ENCODE data around the gene SYT6. TPM values are rescaled to one million over a fixed set of nuclear protein-coding genes. Genes with fewer than 3 reads are reported as not detected.

SYT6 gene
- total RNA-seq, 1 donor from 2014 or later, result not detected

- intact Hi-C loops (cut with micrococcal nuclease), result no loop called here
Measured at GRCh38 chr1:114150016-114150415, 3.7 kb downstream of the SYT6 start.

GRCh38 chr1:114149211-114149610, 4.5 kb downstream of the SYT6 start:
- no peak for DNase-seq (ENCODE audit: low spot score)
- H3K27me3 Mint-ChIP-seq (ENCODE audit: low read depth), result peaks cover 52% of the 10 kb centered on the region

More at GRCh38 chr1:114150016-114150415, 3.7 kb downstream of the SYT6 start:
- H3K27ac Mint-ChIP-seq, result no peak overlapping the region
- peaks cover 5% of the 10 kb centered on the region for H3K4me1 Mint-ChIP-seq (ENCODE audit: low read depth)
- DNase-seq (ENCODE audit: low spot score), result no peak
- H3K4me3 Mint-ChIP-seq (ENCODE audit: low read depth), result no peak overlapping the region
- no peaks in the 10 kb centered on the region for H3K9me3 Mint-ChIP-seq
- H3K27me3 Mint-ChIP-seq (ENCODE audit: low read depth), result peaks cover 58% of the 10 kb centered on the region
- no peaks in the 10 kb centered on the region for H3K36me3 Mint-ChIP-seq (ENCODE audit: low read depth)

GRCh38 chr1:114145504-114146151, 8.0 kb downstream of the SYT6 start:
- no peaks in the 10 kb centered on the region for H3K36me3 Mint-ChIP-seq (ENCODE audit: low read depth)
- peaks cover 37% of the 10 kb centered on the region for H3K27me3 Mint-ChIP-seq (ENCODE audit: low read depth)
- no peaks in the 10 kb centered on the region for H3K9me3 Mint-ChIP-seq

More at GRCh38 chr1:114149211-114149610, 4.5 kb downstream of the SYT6 start:
- intact Hi-C loops (cut with micrococcal nuclease), result no loop called here
- no peak overlapping the region for H3K27ac Mint-ChIP-seq
- no peak overlapping the region for H3K4me3 Mint-ChIP-seq (ENCODE audit: low read depth)
- H3K36me3 Mint-ChIP-seq (ENCODE audit: low read depth), result no peaks in the 10 kb centered on the region
- H3K9me3 Mint-ChIP-seq, result no peaks in the 10 kb centered on the region
- peaks cover 3% of the 10 kb centered on the region for H3K4me1 Mint-ChIP-seq (ENCODE audit: low read depth)

GRCh38 chr1:114144016-114144415, 9.7 kb downstream of the SYT6 start:
- Mint-ChIP-seq H3K9me3 (no peaks in the 10 kb centered on the region), H3K27ac (no peak overlapping the region), H3K27me3 (ENCODE audit: low read depth) (peaks cover 24% of the 10 kb centered on the region), H3K36me3 (ENCODE audit: low read depth) (no peaks in the 10 kb centered on the region), H3K4me1 (ENCODE audit: low read depth) (no peaks in the 10 kb centered on the region), H3K4me3 (ENCODE audit: low read depth) (no peak overlapping the region)
- DNase-seq (ENCODE audit: low spot score), result no peak
- intact Hi-C loops (cut with micrococcal nuclease), result no loop called here

More at GRCh38 chr1:114145504-114146151, 8.0 kb downstream of the SYT6 start:
- H3K27ac Mint-ChIP-seq, result no peak overlapping the region
- no peak for DNase-seq (ENCODE audit: low spot score)
- no peaks in the 10 kb centered on the region for H3K4me1 Mint-ChIP-seq (ENCODE audit: low read depth)
- intact Hi-C loops (cut with micrococcal nuclease), result no loop called here
- no peak overlapping the region for H3K4me3 Mint-ChIP-seq (ENCODE audit: low read depth)

- Mint-ChIP-seq H3K4me1 (ENCODE audit: low read depth) (no peaks in the 10 kb centered on the region), H3K4me3 (ENCODE audit: low read depth) (no peak overlapping the region), H3K36me3 (ENCODE audit: low read depth) (no peaks in the 10 kb centered on the region)
Measured at GRCh38 chr1:114139540-114139939, 14.1 kb downstream of the SYT6 start.

GRCh38 chr1:114137497-114137896, 16.2 kb downstream of the SYT6 start:
- Mint-ChIP-seq H3K27ac (no peak overlapping the region), H3K4me1 (ENCODE audit: low read depth) (no peaks in the 10 kb centered on the region), H3K36me3 (ENCODE audit: low read depth) (no peaks in the 10 kb centered on the region), H3K27me3 (ENCODE audit: low read depth) (peaks cover 9% of the 10 kb centered on the region), H3K4me3 (ENCODE audit: low read depth) (no peak overlapping the region), H3K9me3 (no peaks in the 10 kb centered on the region)
- DNase-seq (ENCODE audit: low spot score), result no peak
- intact Hi-C loops (cut with micrococcal nuclease), result no loop called here

More at GRCh38 chr1:114139540-114139939, 14.1 kb downstream of the SYT6 start:
- H3K9me3 Mint-ChIP-seq, result no peaks in the 10 kb centered on the region
- H3K27me3 Mint-ChIP-seq (ENCODE audit: low read depth), result peaks cover 9% of the 10 kb centered on the region
- no peak for DNase-seq (ENCODE audit: low spot score)
- no peak overlapping the region for H3K27ac Mint-ChIP-seq
- intact Hi-C loops (cut with micrococcal nuclease), result no loop called here

GRCh38 chr1:114135786-114136185, 17.9 kb downstream of the SYT6 start:
- H3K4me3 Mint-ChIP-seq (ENCODE audit: low read depth), result no peak overlapping the region
- no peaks in the 10 kb centered on the region for H3K9me3 Mint-ChIP-seq
- H3K36me3 Mint-ChIP-seq (ENCODE audit: low read depth), result no peaks in the 10 kb centered on the region
- H3K4me1 Mint-ChIP-seq (ENCODE audit: low read depth), result no peaks in the 10 kb centered on the region
- intact Hi-C loops (cut with micrococcal nuclease), result no loop called here
- H3K27me3 Mint-ChIP-seq (ENCODE audit: low read depth), result peaks cover 8% of the 10 kb centered on the region
- DNase-seq (ENCODE audit: low spot score), result no peak
- no peak overlapping the region for H3K27ac Mint-ChIP-seq

- DNase-seq (ENCODE audit: low spot score), result no peak
- intact Hi-C loops (cut with micrococcal nuclease), result no loop called here
- H3K4me1 Mint-ChIP-seq (ENCODE audit: low read depth), result peaks cover 1% of the 10 kb centered on the region
- no peak overlapping the region for H3K27ac Mint-ChIP-seq
- no peaks in the 10 kb centered on the region for H3K9me3 Mint-ChIP-seq
- peaks cover 14% of the 10 kb centered on the region for H3K27me3 Mint-ChIP-seq (ENCODE audit: low read depth)
- no peak overlapping the region for H3K4me3 Mint-ChIP-seq (ENCODE audit: low read depth)
- no peaks in the 10 kb centered on the region for H3K36me3 Mint-ChIP-seq (ENCODE audit: low read depth)
Measured at GRCh38 chr1:114134518-114134917, 19.2 kb downstream of the SYT6 start.

GRCh38 chr1:114133129-114133528, 20.5 kb downstream of the SYT6 start:
- H3K4me3 Mint-ChIP-seq (ENCODE audit: low read depth), result no peak overlapping the region
- no peak overlapping the region for H3K27ac Mint-ChIP-seq
- no peaks in the 10 kb centered on the region for H3K9me3 Mint-ChIP-seq
- H3K36me3 Mint-ChIP-seq (ENCODE audit: low read depth), result no peaks in the 10 kb centered on the region
- peaks cover 1% of the 10 kb centered on the region for H3K4me1 Mint-ChIP-seq (ENCODE audit: low read depth)
- intact Hi-C loops (cut with micrococcal nuclease), result no loop called here
- DNase-seq (ENCODE audit: low spot score), result no peak
- peaks cover 17% of the 10 kb centered on the region for H3K27me3 Mint-ChIP-seq (ENCODE audit: low read depth)

- peaks cover 1% of the 10 kb centered on the region for H3K4me1 Mint-ChIP-seq (ENCODE audit: low read depth)
- no peaks in the 10 kb centered on the region for H3K9me3 Mint-ChIP-seq
- no peak for DNase-seq (ENCODE audit: low spot score)
- no peak overlapping the region for H3K4me3 Mint-ChIP-seq (ENCODE audit: low read depth)
- H3K36me3 Mint-ChIP-seq (ENCODE audit: low read depth), result no peaks in the 10 kb centered on the region
- peaks cover 17% of the 10 kb centered on the region for H3K27me3 Mint-ChIP-seq (ENCODE audit: low read depth)
- intact Hi-C loops (cut with micrococcal nuclease), result no loop called here
- no peak overlapping the region for H3K27ac Mint-ChIP-seq
Measured at GRCh38 chr1:114131526-114132220, 22.0 kb downstream of the SYT6 start.

GRCh38 chr1:114130846-114131525, 22.7 kb downstream of the SYT6 start:
- Mint-ChIP-seq H3K4me3 (ENCODE audit: low read depth) (no peak overlapping the region), H3K36me3 (ENCODE audit: low read depth) (no peaks in the 10 kb centered on the region), H3K4me1 (ENCODE audit: low read depth) (peaks cover 1% of the 10 kb centered on the region), H3K27me3 (ENCODE audit: low read depth) (peaks cover 21% of the 10 kb centered on the region), H3K9me3 (no peaks in the 10 kb centered on the region), H3K27ac (no peak overlapping the region)
- no peak for DNase-seq (ENCODE audit: low spot score)
- intact Hi-C loops (cut with micrococcal nuclease), result no loop called here

- H3K36me3 Mint-ChIP-seq (ENCODE audit: low read depth), result no peaks in the 10 kb centered on the region
- H3K4me3 Mint-ChIP-seq (ENCODE audit: low read depth), result no peak overlapping the region
- H3K4me1 Mint-ChIP-seq (ENCODE audit: low read depth), result peaks cover 1% of the 10 kb centered on the region
- no peak for DNase-seq (ENCODE audit: low spot score)
- H3K9me3 Mint-ChIP-seq, result no peaks in the 10 kb centered on the region
- H3K27ac Mint-ChIP-seq, result no peak overlapping the region
- peaks cover 18% of the 10 kb centered on the region for H3K27me3 Mint-ChIP-seq (ENCODE audit: low read depth)
- intact Hi-C loops (cut with micrococcal nuclease), result no loop called here
Measured at GRCh38 chr1:114130213-114130612, 23.5 kb downstream of the SYT6 start.

GRCh38 chr1:114128293-114128692, 25.4 kb downstream of the SYT6 start:
- Mint-ChIP-seq H3K4me1 (ENCODE audit: low read depth) (peaks cover 1% of the 10 kb centered on the region), H3K9me3 (no peaks in the 10 kb centered on the region), H3K4me3 (ENCODE audit: low read depth) (no peak overlapping the region), H3K27me3 (ENCODE audit: low read depth) (peaks cover 17% of the 10 kb centered on the region), H3K27ac (no peak overlapping the region), H3K36me3 (ENCODE audit: low read depth) (no peaks in the 10 kb centered on the region)
- DNase-seq (ENCODE audit: low spot score), result no peak
- intact Hi-C loops (cut with micrococcal nuclease), result no loop called here
